GM18505 (cell line): ENCODE data around the gene PANK3.
A peak's percentile ranks its signal among the peaks of the same experiment; 100 is the strongest.

ENCODE experiments used
- ATAC-seq: cut with Tn5 transposase; IDR thresholded peaks from one replicate; pipeline ENCODE4 v1.9.1; 2021; ENCODE audit not compliant: unreplicated experiment
- POLR2A ChIP-seq: IDR thresholded peaks from 4 replicates; pipeline ENCODE4 v1.6.1; 2011; ENCODE audit warnings: borderline replicate concordance; ENCODE audit not compliant: insufficient read depth, insufficient read length; ENCODE audit errors: extremely low read depth

PANK3 gene

DNA sequence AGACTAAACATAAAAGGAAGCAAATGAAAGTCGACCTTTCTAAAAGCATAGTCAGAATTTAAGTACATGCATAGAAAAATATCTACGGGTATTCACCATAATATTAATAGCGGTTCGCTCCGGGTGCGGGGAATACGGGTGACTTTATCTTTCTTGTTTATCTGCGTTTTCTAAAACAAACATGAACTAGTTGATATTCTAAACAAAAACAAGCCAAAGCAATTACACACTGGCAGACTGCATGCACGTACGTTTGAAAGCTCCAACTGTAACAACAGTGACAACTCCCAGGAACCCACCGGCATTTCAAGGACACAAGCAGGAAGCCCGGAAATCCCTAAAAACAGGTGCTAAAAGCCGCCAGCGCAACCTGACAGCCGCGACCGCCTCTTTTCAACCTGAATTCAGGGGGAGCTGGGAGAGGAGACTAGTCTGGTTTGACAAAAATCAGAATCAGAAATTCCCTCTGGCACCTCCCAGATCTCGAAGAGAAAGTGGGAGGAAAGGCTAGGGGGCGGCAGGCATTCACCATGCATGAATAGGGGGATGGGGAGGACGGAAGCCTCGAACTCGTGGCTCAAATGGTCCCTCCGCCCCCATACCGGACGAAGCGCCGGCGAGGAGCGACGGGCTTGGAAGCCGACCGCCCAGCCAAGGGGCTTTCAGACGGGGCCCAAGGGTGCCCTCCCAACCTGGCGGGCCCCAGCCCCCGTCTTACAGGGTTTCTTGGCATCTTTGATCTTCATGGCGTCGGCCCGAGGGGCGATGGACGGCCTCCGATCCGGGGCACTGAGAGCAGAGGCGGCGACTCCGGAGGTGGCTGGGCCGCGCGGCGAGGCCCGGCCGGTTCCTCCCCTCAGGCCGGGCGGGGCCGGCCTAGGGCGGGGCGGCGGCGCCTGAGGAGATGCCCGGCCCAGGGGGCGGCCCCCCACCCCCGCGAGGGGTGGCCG lies at the start of gene PANK3:
Gene PANK3, minus strand, starts transcription at position 831 of the 950 bp plus-strand sequence. Its CDS starts 85 bp downstream, at position 746.
- peak; percentile 74 for TF ChIP-seq POLR2A
- ATAC-seq: peak; percentile 53

DNA sequence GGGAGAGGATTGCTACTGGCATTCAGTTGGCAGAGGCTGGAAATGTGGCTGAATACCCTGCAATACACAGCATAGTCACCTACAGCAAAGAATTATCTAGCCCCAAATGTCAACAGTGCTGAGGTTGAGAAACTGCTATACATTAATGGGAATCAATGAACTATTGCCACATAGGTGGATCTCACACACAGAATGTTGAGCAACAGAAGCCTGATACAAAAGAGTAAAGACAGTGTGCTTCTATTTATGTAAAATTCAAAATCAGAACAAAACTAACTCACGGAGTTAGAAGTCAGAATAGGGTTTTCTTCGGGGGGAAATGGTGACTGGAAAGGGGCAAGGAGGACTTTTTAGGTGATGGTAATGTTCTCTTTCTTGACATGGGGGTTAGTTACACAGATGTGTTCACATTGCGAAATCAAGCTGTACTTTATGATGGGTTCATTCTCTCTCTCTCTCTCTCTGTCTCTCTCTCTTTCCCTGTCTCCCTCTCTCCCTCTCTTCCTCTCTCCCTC lies 45.7 kb upstream of the PANK3 start:
- TF ChIP-seq POLR2A: no peak
- ATAC-seq: no peak

DNA sequence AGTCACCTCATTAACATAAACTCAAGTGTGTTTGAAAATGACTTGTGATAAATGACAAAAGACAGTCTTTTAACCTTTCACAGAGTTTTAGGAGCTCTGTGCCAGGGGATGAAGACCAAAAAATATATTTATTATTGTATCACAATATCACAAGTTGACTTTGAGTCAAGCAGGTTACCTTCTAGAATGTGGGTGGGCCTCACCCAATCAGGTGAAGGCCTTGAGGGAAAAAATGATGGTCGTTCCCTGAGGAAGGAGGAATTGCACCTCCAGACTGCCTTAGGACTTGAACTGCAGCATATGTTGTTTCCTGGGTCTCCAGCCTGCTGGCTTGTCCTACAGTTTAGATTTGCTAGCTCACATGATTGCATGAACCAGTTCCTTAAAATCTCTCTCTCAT lies 41.6 kb upstream of the PANK3 start:
- ATAC-seq: no peak
- no peak for TF ChIP-seq POLR2A

DNA sequence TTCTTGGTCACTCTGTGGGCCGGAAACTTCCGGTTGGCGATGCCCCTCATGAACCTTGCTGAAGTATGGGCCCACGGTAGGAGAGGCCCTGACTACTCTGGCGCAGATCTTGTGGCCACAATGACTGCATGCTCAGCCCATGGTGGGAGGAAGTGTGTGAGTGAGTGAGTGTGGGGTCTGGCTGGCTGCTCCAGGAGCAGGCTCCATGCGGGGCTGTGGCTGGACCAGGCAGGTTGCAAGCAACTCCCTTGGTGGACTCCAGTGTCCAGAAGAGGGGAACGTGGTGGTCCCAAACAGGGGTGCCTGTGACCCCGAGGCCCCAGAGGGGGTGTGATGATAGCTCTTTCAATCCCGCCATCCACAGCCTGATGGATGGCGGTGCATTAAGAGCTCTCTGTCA lies 35.5 kb upstream of the PANK3 start:
- TF ChIP-seq POLR2A: no peak
- ATAC-seq: no peak

DNA sequence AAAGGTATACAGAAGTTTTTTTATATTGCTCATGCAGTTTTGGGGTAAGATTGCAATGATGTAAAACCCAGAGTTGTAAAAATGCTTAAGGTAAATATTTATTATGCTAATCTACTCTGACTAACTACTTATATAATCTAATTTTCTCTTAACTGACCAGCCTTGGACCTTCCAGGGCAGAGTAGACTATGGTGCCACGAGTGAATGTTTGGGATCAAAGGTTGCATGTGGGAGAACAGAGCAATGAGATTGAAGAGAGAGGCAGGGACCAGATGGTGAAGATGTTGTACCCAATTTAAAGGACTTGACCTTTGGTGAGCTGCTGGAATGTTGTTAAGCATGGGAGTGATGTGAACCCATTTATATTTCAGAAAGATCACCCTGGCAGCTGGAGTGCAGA lies 34.8 kb upstream of the PANK3 start:
- no peak for ATAC-seq
- no peak for TF ChIP-seq POLR2A

DNA sequence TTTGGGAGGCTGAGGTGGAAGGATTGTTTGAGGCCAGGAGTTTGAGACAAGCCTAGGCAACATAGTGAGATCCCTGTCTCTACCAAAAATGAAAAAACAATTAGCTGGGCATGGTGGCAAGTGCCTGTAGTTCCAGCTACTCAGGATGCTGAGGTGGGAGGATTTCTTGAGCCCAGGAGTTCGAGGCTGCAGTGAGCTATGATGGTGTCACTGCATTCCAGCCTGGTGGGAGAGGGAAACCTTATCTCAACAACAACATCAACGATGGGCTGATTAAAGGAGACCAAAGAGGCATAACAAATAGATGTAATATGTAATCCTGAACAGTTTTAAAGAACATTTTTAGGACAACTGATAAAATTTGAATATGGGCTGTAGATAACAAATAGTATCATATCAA lies 34.2 kb upstream of the PANK3 start:
- TF ChIP-seq POLR2A: no peak
- ATAC-seq: no peak

DNA sequence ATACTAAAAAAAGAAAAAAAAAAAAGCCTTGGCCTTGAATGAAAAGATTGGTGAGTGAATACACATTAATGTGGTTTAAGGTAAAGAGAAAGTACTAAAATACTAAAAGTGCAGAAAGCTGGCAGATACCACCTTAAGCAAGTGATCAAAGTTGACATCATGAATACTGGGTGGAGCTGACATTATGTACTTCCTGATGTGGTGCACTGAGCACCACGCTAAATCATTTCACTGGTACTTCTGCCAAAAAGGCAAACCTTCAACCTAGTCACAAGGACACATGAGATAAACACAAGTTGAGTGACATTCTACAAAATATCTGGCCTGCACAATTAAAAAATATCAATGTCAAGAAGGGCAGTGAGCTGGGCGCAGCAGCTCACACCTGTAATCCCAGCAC lies 33.8 kb upstream of the PANK3 start:
- no peak for ATAC-seq
- no peak for TF ChIP-seq POLR2A

DNA sequence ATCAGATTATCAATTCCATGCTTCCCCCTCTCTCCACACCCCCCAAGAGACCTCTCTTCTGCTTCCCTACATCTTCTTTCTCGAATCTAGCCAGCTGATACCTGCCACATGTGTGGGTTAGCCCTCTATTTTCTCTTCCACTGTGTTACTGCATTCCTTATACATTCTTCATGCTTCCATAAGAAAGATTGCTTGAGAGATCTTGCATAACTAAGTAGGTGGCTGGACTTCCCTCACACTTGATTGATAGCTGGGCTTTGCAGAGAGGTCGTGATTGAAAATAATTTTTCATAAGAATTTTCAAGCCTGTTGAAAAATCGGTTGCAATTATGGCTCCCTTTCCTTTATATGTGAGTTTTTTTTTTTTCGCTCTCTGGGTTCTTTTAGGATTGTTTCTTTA lies 33.0 kb upstream of the PANK3 start:
- ATAC-seq: no peak

DNA sequence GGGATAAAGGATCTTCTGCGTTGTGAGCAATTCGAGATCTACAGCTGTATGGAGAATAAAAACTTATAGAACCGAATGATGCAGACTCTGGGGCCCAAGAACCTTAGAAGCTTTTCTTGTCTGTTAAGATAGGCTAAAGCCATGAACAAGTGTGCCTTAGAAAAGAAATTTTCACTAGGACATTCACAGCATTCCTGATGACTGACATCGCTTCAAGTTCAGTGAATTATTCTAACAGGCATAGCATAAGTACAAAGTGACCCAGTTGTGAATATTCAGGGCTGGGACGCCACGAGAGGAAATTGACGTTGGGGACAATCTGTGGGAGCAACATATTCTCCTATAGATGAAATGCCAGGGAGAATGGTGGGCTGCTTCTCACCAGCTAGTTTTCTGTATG lies 32.0 kb upstream of the PANK3 start:
- no peak for ATAC-seq
- TF ChIP-seq POLR2A: no peak

More for the DNA sequence above, 33.0 kb upstream of the PANK3 start:
- no peak for TF ChIP-seq POLR2A

DNA sequence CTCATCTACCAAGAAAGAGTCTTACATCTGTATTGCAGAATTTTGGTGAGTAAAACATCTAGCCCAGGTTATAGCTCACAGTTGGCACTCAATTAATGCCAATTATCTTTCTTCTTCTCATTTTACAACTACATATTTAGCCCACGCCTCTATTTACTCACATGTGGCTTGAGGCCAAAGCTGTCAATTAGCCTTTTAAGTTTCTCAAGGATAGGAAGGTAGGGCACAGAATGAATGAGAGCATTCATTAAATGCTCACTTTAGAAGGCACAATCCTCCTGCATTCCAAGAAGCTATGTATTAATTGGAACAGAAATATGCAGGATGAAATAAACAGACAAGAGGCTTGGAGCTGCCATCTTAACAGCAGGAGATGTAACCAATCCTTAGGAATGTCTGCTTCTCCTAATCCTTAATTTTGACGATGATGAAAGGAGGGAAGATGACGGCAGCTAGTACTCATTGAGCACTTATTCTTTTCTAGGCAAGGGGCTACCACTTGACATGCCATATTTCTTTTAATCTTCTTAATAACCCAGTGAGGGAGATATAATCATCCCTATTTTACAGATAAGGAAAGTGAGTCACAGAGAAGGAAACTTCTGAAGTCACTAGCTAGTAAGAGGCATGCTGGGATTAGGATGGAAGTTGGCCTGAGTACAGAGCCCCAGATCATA lies 30.8 kb upstream of the PANK3 start:
- no peak for ATAC-seq

DNA sequence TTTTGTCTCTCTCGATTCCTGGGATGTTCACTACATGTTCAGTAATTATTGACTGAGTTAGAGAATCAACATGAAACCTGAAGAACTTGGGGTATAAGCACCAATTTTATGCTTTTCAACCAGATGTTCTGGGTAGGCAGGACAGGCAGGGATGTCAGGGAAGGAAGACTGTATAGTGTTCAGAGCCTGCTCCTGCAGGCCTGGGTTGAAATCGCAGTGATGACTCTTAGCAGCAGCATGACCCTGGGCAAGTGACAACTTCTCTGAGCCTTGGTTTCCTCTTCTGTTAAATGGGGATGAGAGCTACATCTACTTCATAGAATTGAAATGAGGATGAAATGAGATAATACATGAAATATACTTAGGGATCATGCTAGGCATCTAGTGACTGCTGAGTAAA lies 29.7 kb upstream of the PANK3 start:
- no peak for TF ChIP-seq POLR2A
- no peak for ATAC-seq

More for the DNA sequence above, 30.8 kb upstream of the PANK3 start:
- TF ChIP-seq POLR2A: no peak

DNA sequence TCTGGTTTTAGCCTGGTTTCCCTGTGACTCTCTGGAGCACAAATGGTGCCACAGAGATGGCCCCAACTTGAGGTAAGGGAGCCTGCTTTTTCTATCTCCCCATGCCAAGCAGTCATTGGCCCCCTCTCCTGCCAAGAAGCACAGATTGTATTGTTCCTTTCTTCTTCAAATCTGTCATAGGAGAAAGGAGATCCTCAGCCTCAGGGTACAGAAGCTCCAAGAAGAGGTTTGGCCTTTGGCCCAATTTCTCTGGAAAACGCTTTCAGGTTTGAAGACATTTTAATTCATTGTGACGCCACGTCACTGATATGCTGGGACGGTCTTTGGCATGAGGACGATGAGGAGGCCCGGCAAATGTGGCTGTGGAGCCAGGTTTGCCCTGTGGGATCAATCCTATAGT lies 29.2 kb upstream of the PANK3 start:
- no peak for ATAC-seq
- no peak for TF ChIP-seq POLR2A

DNA sequence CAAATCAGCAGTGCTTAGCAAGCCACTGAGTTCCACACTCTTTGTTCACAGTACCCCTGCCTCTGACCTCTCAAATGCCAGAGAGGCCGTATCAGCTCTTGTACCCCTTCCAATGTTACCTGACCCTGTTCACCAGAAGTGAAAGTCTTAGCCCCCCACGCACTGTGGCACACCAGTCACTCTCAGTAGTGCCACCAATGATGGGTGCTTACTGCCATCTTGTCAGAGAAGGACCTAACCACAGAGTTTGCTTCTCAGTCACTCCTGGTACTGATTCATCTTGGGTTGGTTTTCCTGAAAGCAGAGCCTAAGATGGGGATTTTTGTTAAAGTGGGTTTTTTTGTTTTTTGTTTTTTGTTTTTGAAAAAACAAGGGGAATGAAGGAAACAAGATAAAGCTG lies 28.8 kb upstream of the PANK3 start:
- peak; percentile 68 for ATAC-seq
- TF ChIP-seq POLR2A: no peak

DNA sequence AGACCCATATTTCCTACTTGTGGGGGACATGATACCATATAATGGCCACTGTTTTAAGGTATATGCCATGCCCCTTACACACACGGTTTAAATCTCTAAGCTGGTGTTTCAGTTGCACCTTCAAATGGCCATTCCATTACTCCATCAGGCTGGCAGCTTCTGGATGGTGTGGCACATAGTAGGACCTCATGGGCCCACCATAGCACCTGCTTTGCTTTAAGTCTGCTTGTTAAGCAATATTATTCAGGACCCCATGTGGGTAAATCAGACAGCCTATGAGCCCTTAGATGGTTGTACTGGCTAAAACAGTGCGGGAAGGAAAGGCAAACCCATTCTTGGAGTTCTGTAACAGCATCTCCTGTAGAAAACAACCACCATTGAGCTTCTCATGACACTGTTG lies 27.4 kb upstream of the PANK3 start:
- no peak for ATAC-seq
- TF ChIP-seq POLR2A: no peak
